Right cardiac atrium (tissue), 5 donors: ENCODE results near the gene PTPRJ. TPM values are rescaled to one million over a fixed set of nuclear protein-coding genes. Genes with fewer than 3 reads are reported as not detected.

Source experiments
- ATAC-seq, 2 donors: fragments of 200-7000 bp; cut with Tn5 transposase; one replicate each; pipeline versions ENCODE4 v1.8.0 to v1.9.1; 2020; ENCODE audit warnings: moderate library complexity in 2 of 2, mild to moderate bottlenecking in 1 of 2
- DNase-seq, 3 donors: peaks; one replicate each; pipeline ENCODE4 v3.0.0-alpha.2; 2020
- H3K27ac ChIP-seq: one replicate; pipeline ENCODE4 v1.5.1; 2013; ENCODE audit warnings: mild to moderate bottlenecking, low read length, control low read depth, moderate library complexity
- H3K27me3 ChIP-seq: one replicate; pipeline ENCODE4 v1.6.1; 2013; ENCODE audit not compliant: control insufficient read depth, insufficient read depth
- H3K4me1 ChIP-seq: one replicate; pipeline ENCODE4 v1.6.1; 2013; ENCODE audit warnings: low read length; ENCODE audit not compliant: control insufficient read depth, insufficient read depth
- H3K4me3 ChIP-seq: one replicate; pipeline ENCODE4 v1.5.1; 2013; ENCODE audit warnings: low read length, control low read depth
- H3K9me3 ChIP-seq: one replicate; pipeline ENCODE4 v1.6.1; 2013; ENCODE audit warnings: low read length; ENCODE audit not compliant: control insufficient read depth
- WGBS: extraction: QIAGEN DNeasy Blood & Tissue Kit; methylation state at CpG from one replicate; pipeline ENCODE4 v1.1.7; 2013; 5-methylcytosine and 5-hydroxymethylcytosine counted together
- intact Hi-C, 4 donors: fragments of 100-400 bp; cut with DNase I; formaldehyde crosslinking; loops; one replicate each; pipeline versions ENCODE4 v1.11.0 to v1.14.0; 2022 to 2023
- polyA plus RNA-seq: library from polyadenylated mRNA; stranded (reverse); fragments of 200-250 nt; gene quantifications from one replicate; pipeline ENCODE4 v1.2.3, GENCODE V29; 2013
- total RNA-seq, 4 donors: library from RNA; stranded (reverse); fragmentation: NEBNext Ultra II Directional; extraction: Animal tissue kit (Norgen Biotek cat#: 25700); gene quantifications; one replicate each; pipeline ENCODE4 v1.2.1, GENCODE V29; 2021
- donor health status: healthy with polysubstance abuse.
- donor health status: DM: no; HTN: yes; CAD: no.
- donor health status: DM: no; HTN: no; CAD: no.
- donor health status: DM: no; HTN: yes; CAD: no; lungs with severe emphysema.
- donor health status: DM: yes; HTN: yes; CAD: no.

Gene PTPRJ
- total and polyA plus RNA-seq, 5 donors: 1.8 to 8.7 (median 6.4) TPM

DNA sequence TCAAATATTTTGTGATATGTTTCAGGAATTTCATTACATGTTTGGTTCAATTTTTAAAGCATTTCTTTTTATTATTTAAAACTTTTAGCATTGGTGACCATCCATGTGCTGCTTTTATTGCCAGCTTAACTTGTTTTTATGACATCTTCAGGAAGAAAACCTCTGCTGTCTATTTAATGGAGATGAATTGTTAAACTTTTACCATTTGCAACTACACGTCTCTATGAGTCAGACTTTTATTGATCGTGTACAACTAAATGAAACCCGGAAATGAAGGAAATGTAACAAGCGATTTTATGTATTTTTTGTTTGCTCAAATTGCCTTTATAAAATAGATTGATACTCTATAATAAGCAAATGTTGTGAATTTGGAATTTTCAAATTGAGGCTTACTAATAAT lies 113.0 kb downstream of the PTPRJ start:
- no peaks in the 10 kb centered on the region for H3K27me3 ChIP-seq
- WGBS: 62% methylated on average over 4 of the region's 4 CpGs
- no peaks in the 10 kb centered on the region for H3K9me3 ChIP-seq
- peaks cover 5% of the 10 kb centered on the region for H3K4me1 ChIP-seq
- DNase-seq (no peak), ATAC-seq (no peak)
- H3K4me3 ChIP-seq: no peak overlapping the region
- H3K27ac ChIP-seq: no peak overlapping the region
- intact Hi-C loops: no loop called here

DNA sequence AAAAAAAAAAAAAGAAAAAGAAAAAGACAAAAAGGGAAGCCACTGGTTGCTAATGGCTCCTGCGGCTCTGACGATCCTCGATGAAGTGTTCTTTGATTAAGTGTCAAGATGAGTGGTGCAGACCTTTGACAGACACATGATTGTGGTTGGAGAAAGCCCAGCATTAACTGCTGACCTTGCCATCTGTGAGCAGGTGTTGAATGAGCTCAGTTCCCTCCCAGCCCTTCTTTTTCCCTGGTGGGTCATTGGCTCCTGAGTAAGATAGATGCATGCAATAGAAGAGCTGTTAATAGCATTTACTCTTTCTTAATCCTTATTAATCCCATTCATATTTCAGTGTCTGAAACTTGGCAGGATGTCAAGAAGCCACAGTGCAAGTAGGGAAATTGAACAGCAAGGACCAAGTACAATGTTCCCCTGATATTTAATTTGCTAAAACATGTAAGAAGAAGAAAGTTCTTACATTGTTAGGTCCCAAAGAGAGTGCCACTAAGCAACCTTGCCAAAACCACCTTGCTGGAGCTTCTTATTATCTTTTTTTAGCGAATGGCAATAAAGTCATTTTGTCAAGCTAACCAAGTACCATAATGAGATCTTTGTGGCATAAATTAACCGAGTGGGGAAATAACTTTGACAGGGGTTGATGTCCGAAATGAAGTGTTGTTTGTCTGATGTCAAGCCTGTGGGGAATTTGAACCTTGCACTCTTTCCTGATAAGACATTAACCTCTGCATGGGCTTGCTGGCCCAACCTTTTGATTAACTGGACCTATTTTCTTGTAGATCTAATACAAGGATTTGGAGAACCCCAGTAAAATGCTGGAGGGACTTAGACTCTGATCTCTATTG lies 113.7 kb downstream of the PTPRJ start:
- no peak overlapping the region for H3K27ac ChIP-seq
- no peaks in the 10 kb centered on the region for H3K9me3 ChIP-seq
- ATAC-seq: peak; percentile 78 to 86
- no peaks in the 10 kb centered on the region for H3K27me3 ChIP-seq
- intact Hi-C loops: no loop called here
- no peak overlapping the region for H3K4me3 ChIP-seq
- DNase-seq: no peak
- H3K4me1 ChIP-seq: peaks cover 5% of the 10 kb centered on the region
- WGBS: 34% methylated on average over 6 of the region's 6 CpGs

DNA sequence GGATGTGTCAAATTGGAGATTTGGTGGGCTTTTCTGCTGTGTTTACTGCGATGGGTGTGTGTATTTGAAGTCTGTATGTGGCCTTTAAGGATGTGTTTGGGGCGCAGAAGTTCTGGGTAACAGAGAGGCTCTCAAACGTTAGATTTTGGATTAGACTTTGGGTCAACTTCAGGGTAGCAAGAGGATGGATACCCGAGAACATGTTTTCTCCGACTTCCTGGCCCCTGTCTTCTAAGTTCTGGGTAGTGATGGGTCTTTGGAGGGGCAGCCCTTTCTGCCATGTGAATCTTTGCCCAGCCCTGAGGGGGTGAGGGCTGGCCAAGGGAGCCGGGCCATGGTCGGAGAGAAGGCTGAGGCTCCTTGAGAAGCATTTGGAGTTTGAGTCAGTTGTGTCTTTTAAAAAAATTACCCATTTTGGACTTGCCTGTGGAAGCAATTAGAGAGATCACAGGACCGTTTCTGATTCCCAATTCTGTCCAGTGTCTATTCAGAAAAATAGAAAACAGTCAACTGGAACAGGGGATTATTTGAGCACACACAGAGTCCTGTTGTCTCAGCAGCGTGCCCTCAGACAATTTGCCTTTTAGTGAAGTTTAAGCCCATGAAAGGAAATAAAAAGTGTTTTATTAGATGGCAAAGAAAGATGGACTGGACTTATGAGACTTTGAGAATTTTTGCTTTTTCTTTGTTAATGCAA lies 114.4 kb downstream of the PTPRJ start:
- no peaks in the 10 kb centered on the region for H3K9me3 ChIP-seq
- DNase-seq: no peak
- no peaks in the 10 kb centered on the region for H3K27me3 ChIP-seq
- intact Hi-C loops: no loop called here
- no peak overlapping the region for H3K27ac ChIP-seq
- H3K4me3 ChIP-seq: no peak overlapping the region
- peaks cover 5% of the 10 kb centered on the region for H3K4me1 ChIP-seq
- no peak for ATAC-seq
- 86% methylated on average over 9 of the region's 9 CpGs for WGBS

DNA sequence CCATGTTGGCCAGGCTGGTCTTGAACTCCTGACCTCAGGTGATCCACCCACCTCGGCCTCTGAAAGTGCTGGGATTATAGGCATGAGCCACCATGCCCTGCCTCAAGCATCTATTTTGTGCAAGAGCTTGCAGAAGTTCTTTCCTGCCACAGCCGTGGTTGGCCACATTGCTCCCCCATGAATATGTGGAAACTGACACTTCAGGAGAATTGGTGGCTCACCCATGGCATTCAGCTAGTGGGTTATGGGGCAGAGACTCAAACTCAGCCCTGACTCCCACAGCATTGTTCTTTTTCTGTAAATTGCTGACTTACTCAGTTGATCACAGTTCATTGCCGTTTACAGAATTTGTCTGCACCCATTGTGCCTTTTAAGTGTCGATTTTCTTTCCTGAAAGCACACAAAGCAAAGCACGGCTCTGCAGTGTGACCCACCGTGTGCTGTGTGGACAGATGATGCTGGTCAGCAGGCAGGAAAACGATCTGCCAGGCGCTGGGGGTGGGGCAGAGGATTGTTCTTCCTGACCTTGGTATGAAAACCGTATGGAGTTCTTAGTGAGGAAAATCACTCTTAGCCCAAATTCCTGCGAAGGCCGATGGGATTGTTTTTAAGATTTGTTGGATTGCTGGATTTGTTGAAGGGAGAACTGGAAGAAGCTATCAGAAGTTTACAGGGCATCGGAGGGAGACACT lies 115.6 kb downstream of the PTPRJ start:
- Histone ChIP-seq H3K4me3 (no peak overlapping the region), H3K9me3 (no peaks in the 10 kb centered on the region), H3K4me1 (peaks cover 5% of the 10 kb centered on the region), H3K27ac (no peak overlapping the region), H3K27me3 (no peaks in the 10 kb centered on the region)
- peak in 1 of 3 donors; percentile 62 for DNase-seq
- ATAC-seq: no peak
- WGBS: 55% methylated on average over 12 of the region's 12 CpGs
- intact Hi-C loops: no loop called here

DNA sequence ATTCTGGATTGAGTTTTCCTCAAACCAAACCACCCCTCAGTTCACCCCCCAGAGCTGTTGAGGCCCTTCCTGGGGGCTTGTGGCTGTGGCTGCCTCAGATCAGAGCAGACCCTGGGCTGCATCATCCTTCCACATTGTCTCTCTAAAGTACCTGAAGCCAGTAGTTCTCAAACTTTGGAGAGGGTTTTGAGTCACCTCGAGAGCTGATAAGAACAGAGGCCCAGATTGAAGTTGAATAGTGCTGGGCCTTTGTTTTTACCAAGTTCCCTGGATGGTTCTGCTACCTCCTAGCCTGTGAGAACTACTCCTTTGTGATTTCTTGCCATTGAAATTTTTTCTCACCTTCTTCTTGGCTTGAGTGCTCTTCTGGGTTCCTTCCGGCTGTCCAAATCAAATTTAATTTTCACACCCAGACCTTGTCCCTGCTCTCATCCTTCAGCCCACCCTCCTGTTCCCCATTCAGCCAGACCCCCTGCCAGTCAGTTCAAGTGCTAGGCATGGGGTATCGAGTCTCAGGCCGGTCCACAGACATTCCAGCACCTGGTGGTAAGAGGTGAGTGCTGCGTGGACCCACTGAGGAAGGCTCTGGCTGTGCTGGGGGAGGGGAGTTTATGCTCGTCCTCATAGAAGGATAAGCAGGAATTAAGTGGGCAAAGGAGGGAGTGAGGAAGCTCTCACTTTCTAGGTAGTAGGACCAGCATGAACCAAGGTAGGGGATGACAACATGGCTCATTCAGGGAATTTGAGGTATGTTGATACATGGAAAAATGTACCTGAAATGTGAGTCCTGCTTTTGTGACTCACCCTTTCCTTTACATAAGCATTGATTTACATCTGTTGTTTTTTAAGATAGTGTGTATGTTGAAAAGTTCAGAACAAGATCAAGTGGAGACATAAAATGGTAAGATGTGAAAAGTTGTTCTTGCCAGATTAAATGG lies 116.5 kb downstream of the PTPRJ start:
- no peak overlapping the region for H3K4me3 ChIP-seq
- no peak overlapping the region for H3K27ac ChIP-seq
- H3K9me3 ChIP-seq: no peaks in the 10 kb centered on the region
- no peak for DNase-seq
- 86% methylated on average over 6 of the region's 6 CpGs for WGBS
- ATAC-seq: no peak
- peaks cover 5% of the 10 kb centered on the region for H3K4me1 ChIP-seq
- no peaks in the 10 kb centered on the region for H3K27me3 ChIP-seq
- intact Hi-C loops: no loop called here

DNA sequence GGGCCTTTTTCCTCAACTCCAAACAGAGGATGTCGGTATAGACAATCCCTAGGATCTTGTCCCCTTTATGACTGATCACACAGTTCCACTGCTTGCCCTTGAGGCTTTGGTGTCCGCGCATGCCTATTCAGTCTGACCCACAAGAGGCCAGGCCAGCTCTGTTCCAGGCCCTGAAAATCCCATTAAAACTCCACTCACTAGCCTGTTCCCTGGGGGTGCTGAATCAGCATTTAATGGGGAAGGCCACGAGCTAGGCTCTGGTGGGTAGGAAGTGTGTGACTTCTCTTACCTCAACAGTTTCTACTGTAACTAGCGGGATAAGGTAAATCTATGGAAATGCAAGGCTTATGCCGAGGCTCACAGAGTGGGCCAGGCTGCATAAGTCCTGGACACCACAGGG lies 117.7 kb downstream of the PTPRJ start:
- no peaks in the 10 kb centered on the region for H3K9me3 ChIP-seq
- H3K27me3 ChIP-seq: no peaks in the 10 kb centered on the region
- no peak for DNase-seq
- no peak overlapping the region for H3K27ac ChIP-seq
- 93% methylated on average over 6 of the region's 6 CpGs for WGBS
- ATAC-seq: no peak
- H3K4me1 ChIP-seq: peaks cover 5% of the 10 kb centered on the region
- H3K4me3 ChIP-seq: no peak overlapping the region
- intact Hi-C loops: no loop called here

DNA sequence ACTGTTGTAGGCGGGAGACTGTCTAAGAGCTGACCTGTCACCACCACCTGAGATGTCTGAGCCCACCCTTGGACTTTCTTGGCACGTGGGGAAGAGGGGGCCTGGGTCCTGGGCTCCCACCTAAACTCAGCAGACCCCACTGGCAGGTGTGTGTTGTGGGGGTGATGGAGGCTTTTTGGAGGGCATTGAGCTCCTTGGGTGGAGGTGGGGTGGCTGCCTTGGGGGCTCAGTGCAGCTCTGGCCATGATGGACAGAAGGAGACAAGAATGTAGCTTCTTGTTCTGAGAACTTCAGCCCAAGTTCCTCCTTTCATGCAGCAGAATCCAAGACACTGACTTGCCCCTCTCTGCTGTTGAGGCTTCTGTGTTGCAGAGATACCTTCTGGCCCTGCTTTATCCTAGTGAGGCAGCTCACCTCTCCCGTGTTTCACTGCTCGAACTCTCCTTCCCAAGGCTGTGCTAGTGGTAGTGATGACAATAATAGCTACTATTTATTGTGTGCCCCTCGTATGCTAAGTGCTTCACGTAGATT lies 119.6 kb downstream of the PTPRJ start:
- 92% methylated on average over 6 of the region's 6 CpGs for WGBS
- no peak overlapping the region for H3K4me3 ChIP-seq
- H3K9me3 ChIP-seq: no peaks in the 10 kb centered on the region
- DNase-seq: no peak
- ATAC-seq: no peak
- H3K27ac ChIP-seq: no peak overlapping the region
- no peaks in the 10 kb centered on the region for H3K27me3 ChIP-seq
- intact Hi-C loops: loop anchor here in 1 of 4 donors (10.0 kb wide), 1 partner anchor 125 kb away; no protein-coding TSS in a partner anchor
- peaks cover 11% of the 10 kb centered on the region for H3K4me1 ChIP-seq

DNA sequence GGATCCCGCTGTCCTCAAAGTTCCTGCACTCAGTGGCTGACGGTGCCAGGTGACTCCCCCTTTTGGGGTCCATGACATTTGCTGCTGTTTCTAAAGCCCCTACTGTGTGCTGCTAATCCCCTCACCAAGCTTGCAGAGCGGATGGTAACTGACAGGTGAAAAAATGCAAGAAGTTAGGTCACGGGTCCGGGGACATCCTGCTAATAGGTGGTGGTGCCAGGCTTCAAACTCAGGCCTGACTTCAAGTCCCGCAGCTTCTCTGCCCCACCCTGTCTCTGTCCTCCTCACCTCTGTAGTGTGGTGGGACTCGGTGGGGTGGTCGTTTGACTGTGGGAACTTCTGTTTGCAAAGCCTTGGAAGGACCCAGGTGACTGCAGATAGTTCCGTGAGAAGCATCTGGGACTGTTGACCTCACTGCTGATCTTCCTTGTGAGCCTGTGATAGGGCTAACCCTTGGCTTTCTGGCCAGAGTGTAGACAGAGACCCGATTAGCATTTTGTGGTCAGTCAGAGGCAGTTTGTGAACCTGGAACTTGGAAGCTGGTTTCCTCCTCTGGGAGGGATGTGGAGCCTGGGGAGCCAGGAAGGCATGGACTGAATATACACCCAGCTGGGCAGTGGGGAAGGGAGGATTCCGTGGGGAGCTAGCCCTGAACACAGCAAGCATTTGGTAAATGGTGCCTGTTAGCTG lies 120.8 kb downstream of the PTPRJ start:
- H3K4me1 ChIP-seq: peaks cover 11% of the 10 kb centered on the region
- ATAC-seq (no peak), DNase-seq (no peak)
- H3K27me3 ChIP-seq: no peaks in the 10 kb centered on the region
- intact Hi-C loops: loop anchor here in 1 of 4 donors (10.0 kb wide), 1 partner anchor 126 kb away; no protein-coding TSS in a partner anchor
- H3K9me3 ChIP-seq: no peaks in the 10 kb centered on the region
- H3K4me3 ChIP-seq: no peak overlapping the region
- 77% methylated on average over 11 of the region's 11 CpGs for WGBS
- no peak overlapping the region for H3K27ac ChIP-seq

DNA sequence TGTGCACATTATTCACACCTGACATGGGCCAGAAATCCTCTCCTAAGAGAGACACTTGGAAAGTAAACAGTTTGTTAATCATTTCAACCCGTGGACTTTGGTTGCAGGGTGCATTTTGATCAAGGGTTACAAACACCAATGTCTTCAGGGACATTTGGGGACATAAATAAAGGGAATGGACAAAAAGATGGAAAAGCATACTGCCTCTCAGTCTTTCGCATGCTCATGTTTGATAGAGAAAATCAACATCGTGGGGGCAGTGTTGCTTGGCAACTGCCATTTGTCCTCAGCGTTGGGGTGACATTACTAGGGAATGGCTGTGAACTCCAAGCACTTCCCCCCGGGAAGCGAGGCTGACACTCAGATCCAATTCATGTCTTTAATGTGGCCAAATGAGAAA lies 121.6 kb downstream of the PTPRJ start:
- H3K27me3 ChIP-seq: no peaks in the 10 kb centered on the region
- intact Hi-C loops: loop anchor here in 1 of 4 donors (10.0 kb wide), 1 partner anchor 127 kb away; no protein-coding TSS in a partner anchor
- no peak overlapping the region for H3K27ac ChIP-seq
- ATAC-seq (no peak), DNase-seq (peak in 1 of 3 donors; percentile 49)
- no peak overlapping the region for H3K4me3 ChIP-seq
- 23% methylated on average over 6 of the region's 6 CpGs for WGBS
- H3K9me3 ChIP-seq: no peaks in the 10 kb centered on the region
- H3K4me1 ChIP-seq: peaks cover 6% of the 10 kb centered on the region
